HEK293 (cell line): Measurements from ENCODE around the gene SAYSD1.

Source experiments
- BCL6B ChIP-seq: fragments of 450-650 bp; formaldehyde crosslinking; IDR thresholded peaks from 2 replicates; pipeline ENCODE4 v1.5.1; 2017; ENCODE audit warnings: missing biosample characterization, missing genetic modification characterization
- HOXD13 ChIP-seq: sonication (generic); formaldehyde crosslinking; IDR thresholded peaks from 2 replicates; pipeline ENCODE4 v1.8.0; 2022; ENCODE audit warnings: missing genetic modification reagents, borderline replicate concordance
- KLF10 ChIP-seq: fragments of 450-650 bp; IDR thresholded peaks from 2 replicates; pipeline ENCODE4 v1.5.1; 2018; ENCODE audit warnings: missing biosample characterization, mild to moderate bottlenecking, missing genetic modification characterization
- KLF17 ChIP-seq: fragments of 450-650 bp; formaldehyde crosslinking; IDR thresholded peaks from 2 replicates; pipeline ENCODE4 v1.5.1; 2016; ENCODE audit warnings: missing biosample characterization, missing genetic modification characterization
- PBX3 ChIP-seq: sonication (generic); formaldehyde crosslinking; IDR thresholded peaks from 2 replicates; pipeline ENCODE4 v1.8.1; 2022; ENCODE audit warnings: mild to moderate bottlenecking, moderate library complexity, missing genetic modification reagents
- SALL2 ChIP-seq: fragments of 450-650 bp; formaldehyde crosslinking; IDR thresholded peaks from 2 replicates; pipeline ENCODE4 v1.5.0; 2017; ENCODE audit warnings: missing biosample characterization, mild to moderate bottlenecking, missing genetic modification characterization, borderline replicate concordance
- SP7 ChIP-seq: fragments of 450-650 bp; formaldehyde crosslinking; IDR thresholded peaks from 2 replicates; pipeline ENCODE4 v1.5.1; 2016; ENCODE audit warnings: missing biosample characterization, missing genetic modification characterization
- YY2 ChIP-seq: fragments of 450-650 bp; formaldehyde crosslinking; IDR thresholded peaks from 2 replicates; pipeline ENCODE4 v1.5.1; 2016; ENCODE audit warnings: missing biosample characterization, missing genetic modification characterization
- ZBTB11 ChIP-seq: fragments of 450-650 bp; formaldehyde crosslinking; conservative IDR thresholded peaks from 2 replicates; pipeline ENCODE4 v1.5.1; 2016; ENCODE audit warnings: low read depth, missing biosample characterization, missing genetic modification characterization
- ZBTB17 ChIP-seq: fragments of 450-650 bp; formaldehyde crosslinking; IDR thresholded peaks from 2 replicates; pipeline ENCODE4 v1.5.1; 2016; ENCODE audit warnings: missing biosample characterization, missing genetic modification characterization
- ZBTB20 ChIP-seq: fragments of 450-650 bp; formaldehyde crosslinking; IDR thresholded peaks from 2 replicates; pipeline ENCODE4 v1.5.1; 2016; ENCODE audit warnings: missing biosample characterization, missing genetic modification characterization
- ZNF138 ChIP-seq: fragments of 450-650 bp; formaldehyde crosslinking; IDR thresholded peaks from 2 replicates; pipeline ENCODE4 v1.5.1; 2016; ENCODE audit warnings: missing biosample characterization, missing genetic modification characterization, borderline replicate concordance
- ZNF157 ChIP-seq: fragments of 450-650 bp; formaldehyde crosslinking; IDR thresholded peaks from 2 replicates; pipeline ENCODE4 v1.5.1; 2016; ENCODE audit warnings: missing biosample characterization, missing genetic modification characterization
- ZNF248 ChIP-seq: fragments of 450-650 bp; formaldehyde crosslinking; IDR thresholded peaks from 2 replicates; pipeline ENCODE4 v1.5.1; 2017; ENCODE audit warnings: missing biosample characterization, missing genetic modification characterization
- ZNF324 ChIP-seq: fragments of 450-650 bp; formaldehyde crosslinking; IDR thresholded peaks from 2 replicates; pipeline ENCODE4 v1.5.1; 2016; ENCODE audit warnings: missing biosample characterization, missing genetic modification characterization
- ZNF449 ChIP-seq: fragments of 450-650 bp; formaldehyde crosslinking; IDR thresholded peaks from 2 replicates; pipeline ENCODE4 v1.5.1; 2017; ENCODE audit warnings: missing biosample characterization, mild to moderate bottlenecking, missing genetic modification characterization, moderate library complexity
- ZNF473 ChIP-seq: fragments of 450-650 bp; formaldehyde crosslinking; IDR thresholded peaks from 2 replicates; pipeline ENCODE4 v1.5.1; 2017; ENCODE audit warnings: missing biosample characterization, missing genetic modification characterization
- ZNF518A ChIP-seq: fragments of 450-650 bp; formaldehyde crosslinking; conservative IDR thresholded peaks from 2 replicates; pipeline ENCODE4 v1.5.1; 2016; ENCODE audit warnings: low read depth, missing biosample characterization, missing genetic modification characterization
- ZNF549 ChIP-seq: fragments of 450-650 bp; IDR thresholded peaks from 2 replicates; pipeline ENCODE4 v1.5.1; 2018; ENCODE audit warnings: missing biosample characterization, missing genetic modification characterization, mild to moderate bottlenecking, inconsistent platforms, moderate library complexity
- ZNF561 ChIP-seq: fragments of 450-650 bp; IDR thresholded peaks from 2 replicates; pipeline ENCODE4 v1.5.1; 2018; ENCODE audit warnings: missing biosample characterization, missing genetic modification characterization, borderline replicate concordance
- ZNF596 ChIP-seq: fragments of 450-650 bp; IDR thresholded peaks from 2 replicates; pipeline ENCODE4 v1.5.0; 2018; ENCODE audit warnings: missing biosample characterization, mild to moderate bottlenecking, missing genetic modification characterization, moderate library complexity
- ZNF621 ChIP-seq: fragments of 450-650 bp; formaldehyde crosslinking; IDR thresholded peaks from 2 replicates; pipeline ENCODE4 v1.5.1; 2017; ENCODE audit warnings: missing biosample characterization, missing genetic modification characterization
- ZNF623 ChIP-seq: fragments of 450-650 bp; formaldehyde crosslinking; IDR thresholded peaks from 2 replicates; pipeline ENCODE4 v1.5.1; 2016; ENCODE audit warnings: missing biosample characterization, missing genetic modification characterization
- ZNF629 ChIP-seq: fragments of 450-650 bp; formaldehyde crosslinking; IDR thresholded peaks from 2 replicates; pipeline ENCODE4 v1.5.1; 2017; ENCODE audit warnings: missing biosample characterization, missing genetic modification characterization
- ZXDB ChIP-seq: fragments of 450-650 bp; formaldehyde crosslinking; IDR thresholded peaks from 2 replicates; pipeline ENCODE4 v1.5.1; 2016; ENCODE audit warnings: missing biosample characterization, missing genetic modification characterization

Gene SAYSD1

GRCh38 chr6:39114704-39115599, at the start of gene SAYSD1 (continued):
- TF ChIP-seq ZNF518A (tag by site-specific recombination) (peak; percentile 16), ZNF324 (peak; percentile 97), ZNF549 (tag by site-specific recombination) (no peak), SP7 (tag by site-specific recombination) (peak; percentile 89), ZNF561 (tag by site-specific recombination) (peak; percentile 96), ZXDB (tag by site-specific recombination) (peak; percentile 93), ZNF157 (no peak), KLF10 (tag by site-specific recombination) (peak; percentile 97), ZBTB11 (tag by site-specific recombination) (no peak; the same call in 1 of the 2 replicates), ZBTB20 (tag by site-specific recombination) (peak; percentile 55; the same call in 1 of the 2 replicates), ZNF473 (tag by site-specific recombination) (no peak), ZBTB17 (tag by site-specific recombination) (peak; percentile 89), ZNF623 (tag by site-specific recombination) (no peak), YY2 (tag by site-specific recombination) (peak; percentile 38; the same call in 1 of the 2 replicates), HOXD13 (CRISPR knock-in tag) (no peak), PBX3 (CRISPR knock-in tag) (peak; percentile 78; the same call in 1 of the 2 replicates), BCL6B (tag by site-specific recombination) (no peak), ZNF449 (tag by site-specific recombination) (peak; percentile 74), SALL2 (tag by site-specific recombination) (no peak), ZNF621 (tag by site-specific recombination) (no peak), ZNF629 (tag by site-specific recombination) (peak; percentile 76), KLF17 (tag by site-specific recombination) (peak; percentile 88), ZNF596 (tag by site-specific recombination) (no peak), ZNF248 (tag by site-specific recombination) (no peak), ZNF138 (tag by site-specific recombination) (no peak)
